Fibroblast of the aortic adventitia (primary cell): ENCODE measurements around the gene EPB41L4A. TPM values are rescaled to one million over a fixed set of nuclear protein-coding genes. Genes with fewer than 3 reads are reported as not detected.

Experiments used
- DNase-seq: peaks from one replicate; pipeline ENCODE4 v3.0.0-alpha.2; 2010; ENCODE audit warnings: low read depth
- H3K4me3 ChIP-seq: 2 replicates; pipeline ENCODE4 v1.5.1; 2011; ENCODE audit warnings: low read depth, mild to moderate bottlenecking, control low read depth, low read length, moderate library complexity
- CTCF ChIP-seq: IDR thresholded peaks from 2 replicates; pipeline ENCODE4 v1.5.1; 2011; ENCODE audit warnings: mild to moderate bottlenecking, low read length, control low read depth, inconsistent platforms; ENCODE audit not compliant: insufficient read depth
- total RNA-seq: library from RNA; depleted of rRNA; stranded (reverse); fragments of >200 nt; gene quantifications from 2 replicates; pipeline ENCODE4 v1.2.3, GENCODE V29; 2012; ENCODE audit warnings: low replicate concordance

Gene EPB41L4A
- total RNA-seq, 1 donor, result 0.54 TPM

GRCh38 chr5:112283943-112284929 lies 134.8 kb downstream of the EPB41L4A start:
- H3K4me3 ChIP-seq, result no peak overlapping the region
- TF ChIP-seq CTCF, result no peak
- no peak for DNase-seq

- no peak for DNase-seq
- H3K4me3 ChIP-seq, result no peak overlapping the region
- TF ChIP-seq CTCF, result no peak
These were observed 136.0 kb downstream of the EPB41L4A start for GRCh38 chr5:112283034-112283582.

DNA sequence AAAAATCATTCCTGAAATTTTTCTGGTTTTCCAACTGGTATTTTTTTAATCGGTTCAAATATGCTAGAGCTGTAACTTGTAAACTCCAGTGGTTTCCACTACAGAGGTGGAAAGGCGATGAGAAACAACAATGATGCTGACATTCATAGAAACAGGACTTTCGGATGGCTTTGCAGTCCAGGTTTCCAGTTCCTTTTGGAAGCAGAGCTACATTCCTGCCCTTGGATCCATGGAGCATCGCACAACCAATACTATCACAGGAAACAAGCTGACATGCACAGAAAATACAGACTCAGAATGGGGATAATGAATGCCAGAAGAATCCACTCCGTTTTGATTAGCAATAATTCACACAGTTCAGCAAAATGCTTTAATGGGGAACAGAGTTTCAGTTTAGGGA lies 140.0 kb downstream of the EPB41L4A start:
- no peak overlapping the region for H3K4me3 ChIP-seq
- DNase-seq, result no peak
- TF ChIP-seq CTCF, result no peak

DNA sequence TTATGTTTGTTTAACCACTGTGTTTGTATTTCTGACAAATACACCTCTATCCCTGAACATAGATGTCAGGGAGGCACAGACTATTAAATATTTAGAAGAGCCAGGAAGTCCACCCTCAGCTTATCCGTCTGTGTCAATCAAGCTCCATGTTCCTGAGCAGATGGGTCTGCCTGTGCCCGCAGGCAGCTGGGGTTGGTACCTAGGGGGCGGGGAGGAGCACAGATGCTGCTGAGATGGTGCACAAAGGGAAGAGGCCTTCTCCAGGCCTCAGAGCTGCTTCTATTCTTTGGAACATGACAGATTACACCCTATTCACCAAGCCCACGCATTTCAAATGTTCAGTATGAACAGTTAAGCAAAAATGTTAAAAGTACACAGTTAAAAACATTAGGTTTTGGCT lies 142.1 kb downstream of the EPB41L4A start:
- H3K4me3 ChIP-seq, result no peak overlapping the region
- TF ChIP-seq CTCF, result no peak
- DNase-seq, result no peak

DNA sequence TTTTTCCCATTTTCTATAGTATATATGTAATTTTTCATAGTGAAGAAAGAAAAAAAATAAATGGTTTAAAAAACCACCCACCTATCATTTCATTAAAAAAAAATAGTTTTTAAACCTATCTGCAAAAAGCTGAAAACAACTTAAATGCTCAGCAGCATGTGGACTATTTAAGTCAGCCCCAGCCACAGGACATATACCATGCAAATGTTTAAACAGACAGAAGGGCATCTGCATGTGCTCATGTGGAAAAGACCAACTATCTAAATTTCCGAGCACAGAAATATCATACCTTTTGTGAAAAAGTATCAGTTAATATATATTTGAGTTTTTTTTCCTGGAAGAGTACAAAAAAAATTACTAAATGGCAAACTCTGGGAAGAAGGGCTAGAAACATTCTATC lies 143.4 kb downstream of the EPB41L4A start:
- TF ChIP-seq CTCF, result no peak
- no peak for DNase-seq
- H3K4me3 ChIP-seq, result no peak overlapping the region

DNA sequence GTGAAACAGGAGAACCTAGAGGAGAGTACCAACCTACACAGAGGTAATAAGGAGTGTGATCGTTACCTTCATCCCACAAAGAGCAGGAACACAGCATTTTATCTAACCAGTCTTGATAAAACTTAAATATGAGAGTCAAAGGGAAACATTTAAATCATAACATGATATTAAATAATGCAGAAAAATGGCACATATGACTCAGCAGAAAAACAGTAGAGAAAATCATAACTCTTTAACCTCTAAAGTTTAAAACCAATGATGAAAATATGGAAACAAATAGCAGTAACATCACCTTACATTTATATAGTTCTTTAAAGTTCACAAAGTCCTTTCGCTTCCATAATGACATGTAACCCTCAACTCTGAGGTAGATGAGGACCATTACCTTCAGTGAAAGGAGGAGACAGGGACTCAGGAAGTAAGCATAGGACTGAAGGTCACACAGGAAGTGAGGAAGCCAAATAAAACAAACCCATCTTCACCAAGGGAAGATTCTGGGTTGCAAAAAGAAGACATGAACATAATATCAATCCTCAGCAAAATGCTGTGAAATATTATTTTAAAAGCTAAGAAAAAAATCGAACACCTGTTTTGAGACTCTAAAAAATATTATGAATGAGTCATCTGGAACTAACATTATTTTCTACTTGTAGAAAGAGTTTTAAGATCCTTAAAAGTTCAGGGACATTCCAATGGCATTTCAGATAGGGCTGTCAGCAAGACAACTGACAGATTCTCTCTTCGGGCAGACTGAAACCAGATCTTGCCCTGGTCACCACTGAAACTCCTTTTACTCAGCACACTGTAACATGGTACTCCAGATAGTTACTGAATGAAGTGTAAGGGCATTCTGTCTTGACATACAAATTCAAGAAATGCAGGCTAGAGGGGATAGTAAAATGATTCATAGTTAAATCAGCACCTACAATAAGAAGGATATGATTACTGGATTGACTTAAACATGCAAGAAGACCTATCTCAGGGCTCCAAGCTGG lies 148.5 kb downstream of the EPB41L4A start:
- peak; percentile 0 for DNase-seq
- H3K4me3 ChIP-seq, result no peak overlapping the region
- TF ChIP-seq CTCF, result no peak
